Thyroid gland (tissue), 4 donors: Measurements from ENCODE around the gene PDCD10. TPM values are rescaled to one million over a fixed set of nuclear protein-coding genes. Genes with fewer than 3 reads are reported as not detected.

Experiments used
- DNase-seq, 2 donors: peaks; one replicate each; pipeline ENCODE4 v3.0.0-alpha.2; 2019
- H3K27ac ChIP-seq, 3 donors: fragments of 200-600 bp; sonication (generic); 1 replicate in 2 of 3; 2 replicates in 1 of 3; pipeline ENCODE4 v1.5.1; 2016 to 2019; ENCODE audit warnings: mild to moderate bottlenecking in 1 of 3, moderate library complexity in 1 of 3
- H3K27me3 ChIP-seq: fragments of 200-600 bp; sonication (generic); one replicate; pipeline ENCODE4 v1.5.1; 2019
- H3K36me3 ChIP-seq, 2 donors: fragments of 200-600 bp; sonication (generic); one replicate each; pipeline ENCODE4 v1.5.1; 2016 to 2019
- H3K4me1 ChIP-seq, 2 donors: fragments of 200-600 bp; sonication (generic); one replicate each; pipeline ENCODE4 v1.5.1; 2017 to 2019
- H3K4me3 ChIP-seq, 3 donors: fragments of 200-600 bp; sonication (generic); replicated peaks in 1 of 3; 1 replicate in 2 of 3; 2 replicates in 1 of 3; pipeline ENCODE4 v1.5.1; 2016; ENCODE audit warnings: mild to moderate bottlenecking in 1 of 3
- H3K9me3 ChIP-seq: fragments of 200-600 bp; sonication (generic); one replicate; pipeline ENCODE4 v1.5.1; 2017
- CTCF ChIP-seq, 6 experiments: fragments of 200-600 bp in 3 of 6; fragments of 450-650 bp in 3 of 6; sonication (generic) in 3 of 6; IDR thresholded peaks; one replicate each; pipeline ENCODE4 v1.5.1; 2016 to 2019; ENCODE audit warnings: antibody characterized with exemption in 6 of 6, mild to moderate bottlenecking in 2 of 6, inconsistent platforms in 1 of 6, moderate library complexity in 1 of 6
- POLR2A ChIP-seq, 2 donors: fragments of 450-650 bp; IDR thresholded peaks; one replicate each; pipeline ENCODE4 v1.6.1; 2017; ENCODE audit warnings: antibody characterized with exemption in 2 of 2, mild to moderate bottlenecking in 2 of 2, moderate library complexity in 1 of 2
- WGBS, 2 donors: methylation state at CpG; one replicate each; pipeline ENCODE4 v1.1.5; 2017; 5-methylcytosine and 5-hydroxymethylcytosine counted together
- intact Hi-C: fragments of 100-400 bp; cut with DNase I; formaldehyde crosslinking; loops from one replicate; pipeline ENCODE4 v1.15.1; 2023
- total RNA-seq, 4 donors: library from RNA; depleted of rRNA; stranded (reverse); fragments of >200 nt; gene quantifications; one replicate each; pipeline ENCODE4 v1.2.3, GENCODE V29; 2016

Gene PDCD10
- total RNA-seq, 4 donors from 2014 or later, result 56.7 to 80.8 (median 76.9) TPM

DNA sequence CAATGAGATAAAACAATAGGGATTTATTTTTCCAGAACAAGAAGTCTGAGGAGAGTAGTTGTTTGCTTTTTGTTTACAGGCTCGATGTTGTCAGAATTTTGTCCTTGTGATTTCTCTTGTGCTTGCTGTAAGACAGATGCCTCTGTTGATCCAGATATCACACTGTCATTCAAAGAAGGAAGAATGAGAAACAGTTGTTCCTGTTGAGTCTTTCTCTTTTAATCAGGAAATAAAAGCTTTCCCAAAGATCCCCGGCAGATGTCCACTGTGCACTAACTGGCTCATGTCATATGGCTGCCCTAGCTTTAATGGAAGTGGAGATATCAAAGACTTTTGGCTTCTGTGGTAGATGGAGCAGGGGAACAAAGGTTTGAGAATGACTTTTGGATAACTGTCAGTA, 7.6 kb upstream of the PDCD10 start:
- Histone ChIP-seq H3K4me1 (no peaks in the 10 kb centered on the region), H3K4me3 (no peak overlapping the region), H3K9me3 (no peaks in the 10 kb centered on the region), H3K27ac (no peak overlapping the region), H3K36me3 (no peaks in the 10 kb centered on the region), H3K27me3 (no peaks in the 10 kb centered on the region)
- intact Hi-C loops, result no loop called here
- no peak for DNase-seq
- TF ChIP-seq CTCF (IDR thresholded peaks at IDR 0.05), result no peak
- no peak for TF ChIP-seq POLR2A (IDR thresholded peaks at IDR 0.05)
- 90 to 94% methylated on average over 2 of the region's 2 CpGs for WGBS, 2 donors

- intact Hi-C loops, result no loop called here
- 65% methylated on average over 2 of the region's 2 CpGs for WGBS, 2 donors
- Histone ChIP-seq H3K4me1 (peaks cover 0 to 7% of the 10 kb centered on the region in 2 donors), H3K27me3 (no peaks in the 10 kb centered on the region), H3K9me3 (no peaks in the 10 kb centered on the region), H3K4me3 (no peak overlapping the region), H3K27ac (no peak overlapping the region), H3K36me3 (no peaks in the 10 kb centered on the region)
- no peak for TF ChIP-seq POLR2A (IDR thresholded peaks at IDR 0.05)
- peak in 1 of 6 experiments; percentile 27 for TF ChIP-seq CTCF (IDR thresholded peaks at IDR 0.05)
- peak in 1 of 2 donors; percentile 10 for DNase-seq
These were observed 6.4 kb upstream of the PDCD10 start for GRCh38 chr3:167740961-167741587.

- TF ChIP-seq CTCF (IDR thresholded peaks at IDR 0.05) (no peak), POLR2A (IDR thresholded peaks at IDR 0.05) (no peak)
- Histone ChIP-seq H3K27me3 (no peaks in the 10 kb centered on the region), H3K4me3 (no peak overlapping the region), H3K9me3 (no peaks in the 10 kb centered on the region), H3K4me1 (peaks cover 0 to 8% of the 10 kb centered on the region in 2 donors), H3K36me3 (no peaks in the 10 kb centered on the region), H3K27ac (no peak overlapping the region)
- no peak for DNase-seq
- 96 to 97% methylated on average over 4 of the region's 4 CpGs for WGBS, 2 donors
- intact Hi-C loops, result no loop called here
These were observed 4.6 kb upstream of the PDCD10 start for GRCh38 chr3:167739190-167739810.

DNA sequence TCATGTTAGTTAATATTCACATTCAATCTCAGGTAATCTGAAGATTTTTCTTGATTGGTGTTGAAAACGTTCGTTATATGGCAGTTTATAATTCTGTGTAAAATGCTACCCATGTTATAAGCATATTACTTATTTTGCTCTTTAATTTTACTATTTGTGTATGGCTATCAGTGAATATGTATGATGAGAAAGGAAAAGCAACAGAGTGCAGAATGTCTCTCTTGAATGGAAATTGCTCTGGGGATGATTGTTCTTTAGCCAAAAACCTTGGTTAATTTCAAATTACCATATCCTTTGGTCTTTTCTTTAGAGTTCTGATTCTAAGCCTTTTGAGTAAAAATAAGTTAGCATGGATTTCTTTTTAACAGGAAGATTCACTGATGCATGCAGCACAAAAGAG, 3.3 kb upstream of the PDCD10 start:
- H3K27me3 ChIP-seq, result no peaks in the 10 kb centered on the region
- no peak for TF ChIP-seq POLR2A (IDR thresholded peaks at IDR 0.05)
- TF ChIP-seq CTCF (IDR thresholded peaks at IDR 0.05), result no peak
- H3K4me1 ChIP-seq, result peaks cover 8 to 15% of the 10 kb centered on the region in 2 donors
- no peak overlapping the region for H3K27ac ChIP-seq
- 88 to 90% methylated on average over 2 of the region's 2 CpGs for WGBS, 2 donors
- no peak overlapping the region for H3K4me3 ChIP-seq
- no peaks in the 10 kb centered on the region for H3K9me3 ChIP-seq
- intact Hi-C loops, result no loop called here
- no peaks in the 10 kb centered on the region for H3K36me3 ChIP-seq
- no peak for DNase-seq

GRCh38 chr3:167736997-167737396, 2.3 kb upstream of the PDCD10 start:
- intact Hi-C loops, result no loop called here

More at GRCh38 chr3:167736997-167737396, 2.3 kb upstream of the PDCD10 start:
- Histone ChIP-seq H3K27me3 (no peaks in the 10 kb centered on the region), H3K36me3 (no peaks in the 10 kb centered on the region), H3K4me1 (peaks cover 8 to 21% of the 10 kb centered on the region in 2 donors), H3K4me3 (no peak overlapping the region), H3K27ac (no peak overlapping the region), H3K9me3 (no peaks in the 10 kb centered on the region)
- TF ChIP-seq POLR2A (IDR thresholded peaks at IDR 0.05) (no peak), CTCF (IDR thresholded peaks at IDR 0.05) (no peak)
- no peak for DNase-seq
- WGBS, 2 donors, result 84 to 90% methylated on average over 2 of the region's 2 CpGs
